GM23248 (cell line): ENCODE results near the gene CDK15. TPM values are rescaled to one million over a fixed set of nuclear protein-coding genes. Genes with fewer than 3 reads are reported as not detected.
A peak's percentile ranks its signal among the peaks of the same experiment; 100 is the strongest.

ENCODE experiments used
- DNase-seq: peaks from one replicate; pipeline ENCODE4 v3.0.0-alpha.2; 2015
- H2AFZ ChIP-seq: fragments of 200-600 bp; sonication (generic); 2 replicates; pipeline ENCODE4 v1.6.1; 2016; ENCODE audit warnings: antibody characterized with exemption
- H3F3A ChIP-seq: fragments of 200-600 bp; sonication (generic); 2 replicates; pipeline ENCODE4 v1.6.1; 2016; ENCODE audit warnings: mild to moderate bottlenecking, antibody characterized with exemption, mixed run types; ENCODE audit not compliant: insufficient read depth
- H3K27ac ChIP-seq: fragments of 200-600 bp; sonication (generic); 2 replicates; pipeline ENCODE4 v1.5.1; 2016; ENCODE audit warnings: mild to moderate bottlenecking
- H3K27me3 ChIP-seq: fragments of 200-600 bp; sonication (generic); replicated peaks from 2 replicates; pipeline ENCODE4 v1.6.1; 2016; ENCODE audit warnings: mild to moderate bottlenecking; ENCODE audit not compliant: insufficient read depth
- H3K36me3 ChIP-seq: fragments of 200-600 bp; sonication (generic); 2 replicates; pipeline ENCODE4 v1.6.1; 2016; ENCODE audit warnings: low read depth, mild to moderate bottlenecking
- H3K4me1 ChIP-seq: fragments of 200-600 bp; sonication (generic); 2 replicates; pipeline ENCODE4 v1.6.1; 2016; ENCODE audit warnings: mild to moderate bottlenecking; ENCODE audit not compliant: insufficient read depth
- H3K4me2 ChIP-seq: fragments of 200-600 bp; sonication (generic); one replicate; pipeline ENCODE4 v1.6.1; 2016; ENCODE audit warnings: mild to moderate bottlenecking; ENCODE audit not compliant: unreplicated experiment
- H3K4me3 ChIP-seq: fragments of 200-600 bp; sonication (generic); 2 replicates; pipeline ENCODE4 v1.5.1; 2016; ENCODE audit warnings: mild to moderate bottlenecking
- H3K79me2 ChIP-seq: fragments of 200-600 bp; sonication (generic); 2 replicates; pipeline ENCODE4 v1.6.1; 2016; ENCODE audit warnings: mild to moderate bottlenecking; ENCODE audit not compliant: insufficient read depth
- H3K9ac ChIP-seq: fragments of 200-600 bp; sonication (generic); 2 replicates; pipeline ENCODE4 v1.6.1; 2016; ENCODE audit warnings: mild to moderate bottlenecking
- H3K9me2 ChIP-seq: fragments of 200-600 bp; sonication (generic); 2 replicates; pipeline ENCODE4 v1.6.1; 2016; ENCODE audit warnings: mixed run types, mild to moderate bottlenecking, moderate library complexity; ENCODE audit not compliant: insufficient read depth
- H3K9me3 ChIP-seq: fragments of 200-600 bp; sonication (generic); one replicate; pipeline ENCODE4 v1.6.1; 2017; ENCODE audit warnings: low read depth
- H4K20me1 ChIP-seq: fragments of 200-600 bp; sonication (generic); 2 replicates; pipeline ENCODE4 v1.6.0; 2016; ENCODE audit not compliant: insufficient read depth
- EZH2 ChIP-seq: fragments of 200-600 bp; sonication (generic); IDR thresholded peaks from 2 replicates; pipeline ENCODE4 v1.6.1; 2018; ENCODE audit warnings: antibody characterized with exemption, mild to moderate bottlenecking; ENCODE audit not compliant: insufficient read depth, poor library complexity, severe bottlenecking
- EZH2phosphoT487 ChIP-seq: fragments of 200-600 bp; sonication (generic); IDR thresholded peaks from 2 replicates; pipeline ENCODE4 v1.6.1; 2018; ENCODE audit warnings: antibody characterized with exemption, moderate library complexity, mild to moderate bottlenecking, low read depth; ENCODE audit not compliant: insufficient read depth
- WGBS, 2 experiments: methylation state at CpG; one replicate each; pipeline ENCODE4 v1.1.6; 2015 to 2017; ENCODE audit warnings: low lambda C conversion rate in 2 of 2, low coverage in 1 of 2; ENCODE audit errors: missing lambda C conversion rate in 2 of 2; 5-methylcytosine and 5-hydroxymethylcytosine counted together
- in situ Hi-C: fragments of 300-500 bp; cut with MboI; formaldehyde crosslinking; loops from 2 replicates; pipeline ENCODE4 v1.15.0; 2020
- polyA plus RNA-seq: library from polyadenylated mRNA; unstranded; fragments of >200 nt; fragmentation: Nextera tagmentation; extraction: Ambion mirVana; gene quantifications from 2 replicates; pipeline ENCODE4 v1.2.1, GENCODE V29; 2016
- total RNA-seq: library from RNA; depleted of rRNA; stranded (reverse); fragments of >200 nt; shearing (Covaris generic); gene quantifications from 2 replicates; pipeline ENCODE4 v1.2.3, GENCODE V29; 2014

CDK15 gene
- total and polyA plus RNA-seq, 2 experiments from 2014 or later, result 0.88 to 1.3 TPM

DNA sequence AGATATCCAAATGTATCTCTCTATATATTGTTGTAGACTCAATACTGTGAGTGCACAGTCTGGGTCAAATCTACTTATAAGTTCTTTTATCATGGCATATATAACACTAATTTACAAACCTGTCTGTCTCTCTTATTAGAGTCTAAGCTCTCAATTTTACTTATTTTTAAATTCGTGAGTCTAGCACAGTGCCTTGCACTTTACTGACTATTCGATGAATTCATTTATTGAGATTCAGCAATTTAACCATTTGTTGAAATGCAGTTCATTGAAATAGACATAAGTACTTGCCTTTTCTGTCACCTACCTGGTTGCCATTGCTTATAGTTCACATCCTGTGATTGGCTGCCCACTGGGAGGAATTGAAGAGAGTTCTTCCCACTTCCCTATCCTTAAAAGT, 15.3 kb upstream of the CDK15 start:
- Histone ChIP-seq H3K9me2 (no peaks in the 10 kb centered on the region), H3K27me3 (no peaks in the 10 kb centered on the region), H3K27ac (no peak overlapping the region), H3K79me2 (no peaks in the 10 kb centered on the region), H2AFZ (no peak overlapping the region), H3K4me1 (peaks cover 22% of the 10 kb centered on the region), H3K36me3 (no peaks in the 10 kb centered on the region), H4K20me1 (no peaks in the 10 kb centered on the region), H3K4me3 (no peak overlapping the region), H3K9ac (no peak overlapping the region), H3F3A (peaks cover 9% of the 10 kb centered on the region), H3K9me3 (no peaks in the 10 kb centered on the region), H3K4me2 (no peak overlapping the region)
- in situ Hi-C loops, result loop anchor here (10.0 kb wide), 1 partner anchor 394 kb away; no protein-coding TSS in a partner anchor
- DNase-seq, result no peak
- 48 to 60% methylated on average over 2 of the region's 2 CpGs for WGBS, 2 experiments
- no peak for TF ChIP-seq EZH2
- TF ChIP-seq EZH2phosphoT487, result no peak

DNA sequence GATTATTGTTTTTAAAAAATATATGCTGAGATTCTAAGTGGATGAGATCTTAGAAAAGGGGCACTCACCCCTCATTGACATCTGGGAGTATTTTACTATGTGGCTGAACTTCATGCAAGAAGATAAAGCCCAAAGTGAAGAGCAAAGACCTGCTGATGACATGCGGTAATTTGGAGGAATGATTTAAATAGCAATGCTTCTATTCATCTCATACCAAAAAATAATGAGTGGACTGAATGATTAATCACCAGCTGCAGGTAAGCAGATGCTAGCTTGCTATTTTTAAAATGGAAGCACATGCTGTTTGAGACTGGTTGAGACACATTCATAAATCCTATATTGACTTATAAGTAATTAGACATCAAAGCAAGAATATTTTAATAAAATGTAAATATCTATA, 12.7 kb upstream of the CDK15 start:
- Histone ChIP-seq H2AFZ (no peak overlapping the region), H3K4me2 (no peak overlapping the region), H3K4me1 (peaks cover 32% of the 10 kb centered on the region), H3F3A (peaks cover 29% of the 10 kb centered on the region), H3K36me3 (no peaks in the 10 kb centered on the region), H3K9me3 (no peaks in the 10 kb centered on the region), H3K27ac (no peak overlapping the region), H3K79me2 (no peaks in the 10 kb centered on the region), H3K9me2 (no peaks in the 10 kb centered on the region), H3K27me3 (no peaks in the 10 kb centered on the region), H4K20me1 (no peaks in the 10 kb centered on the region), H3K9ac (no peak overlapping the region), H3K4me3 (no peak overlapping the region)
- TF ChIP-seq EZH2phosphoT487 (no peak), EZH2 (no peak)
- in situ Hi-C loops, result loop anchor here (10.0 kb wide), 1 partner anchor 391 kb away; no protein-coding TSS in a partner anchor
- peak; percentile 42 for DNase-seq
- 8 to 17% methylated on average over 1 of the region's 1 CpG for WGBS, 2 experiments

DNA sequence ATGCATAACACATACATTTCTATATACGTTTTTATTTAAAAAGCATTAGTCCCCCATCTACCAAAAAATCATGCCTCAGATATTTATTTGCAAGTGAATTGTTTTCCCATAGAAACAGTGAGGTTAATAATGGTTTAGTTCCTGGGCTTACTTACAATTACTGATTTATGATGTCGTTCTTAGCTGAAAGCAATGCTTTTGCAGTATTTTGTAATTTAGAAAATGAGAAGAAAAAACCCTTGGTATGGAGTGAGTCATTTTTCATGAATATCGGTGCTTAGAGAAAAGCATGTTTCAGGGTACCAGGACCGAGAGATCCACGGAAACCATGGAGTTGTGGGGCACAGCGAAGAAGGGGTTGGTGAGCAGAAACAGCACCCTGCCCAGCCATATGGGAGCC, 12.0 kb upstream of the CDK15 start:
- no peaks in the 10 kb centered on the region for H3K27me3 ChIP-seq
- no peak overlapping the region for H3K9ac ChIP-seq
- DNase-seq, result peak; percentile 40
- H3K27ac ChIP-seq, result 0 out of 2 replicates have a peak overlapping the region, but pooled peaks have one; percentile 9
- peaks cover 38% of the 10 kb centered on the region for H3K4me1 ChIP-seq
- no peaks in the 10 kb centered on the region for H3K9me3 ChIP-seq
- peaks cover 35% of the 10 kb centered on the region for H3F3A ChIP-seq
- no peak for TF ChIP-seq EZH2
- no peak for TF ChIP-seq EZH2phosphoT487
- H2AFZ ChIP-seq, result no peak overlapping the region
- no peaks in the 10 kb centered on the region for H3K36me3 ChIP-seq
- no peaks in the 10 kb centered on the region for H4K20me1 ChIP-seq
- H3K4me3 ChIP-seq, result no peak overlapping the region
- H3K9me2 ChIP-seq, result no peaks in the 10 kb centered on the region
- no peaks in the 10 kb centered on the region for H3K79me2 ChIP-seq
- peak overlapping the region; percentile 14 for H3K4me2 ChIP-seq
- 60 to 62% methylated on average over 6 of the region's 6 CpGs for WGBS, 2 experiments
- in situ Hi-C loops, result loop anchor here (10.0 kb wide), 1 partner anchor 391 kb away; no protein-coding TSS in a partner anchor

DNA sequence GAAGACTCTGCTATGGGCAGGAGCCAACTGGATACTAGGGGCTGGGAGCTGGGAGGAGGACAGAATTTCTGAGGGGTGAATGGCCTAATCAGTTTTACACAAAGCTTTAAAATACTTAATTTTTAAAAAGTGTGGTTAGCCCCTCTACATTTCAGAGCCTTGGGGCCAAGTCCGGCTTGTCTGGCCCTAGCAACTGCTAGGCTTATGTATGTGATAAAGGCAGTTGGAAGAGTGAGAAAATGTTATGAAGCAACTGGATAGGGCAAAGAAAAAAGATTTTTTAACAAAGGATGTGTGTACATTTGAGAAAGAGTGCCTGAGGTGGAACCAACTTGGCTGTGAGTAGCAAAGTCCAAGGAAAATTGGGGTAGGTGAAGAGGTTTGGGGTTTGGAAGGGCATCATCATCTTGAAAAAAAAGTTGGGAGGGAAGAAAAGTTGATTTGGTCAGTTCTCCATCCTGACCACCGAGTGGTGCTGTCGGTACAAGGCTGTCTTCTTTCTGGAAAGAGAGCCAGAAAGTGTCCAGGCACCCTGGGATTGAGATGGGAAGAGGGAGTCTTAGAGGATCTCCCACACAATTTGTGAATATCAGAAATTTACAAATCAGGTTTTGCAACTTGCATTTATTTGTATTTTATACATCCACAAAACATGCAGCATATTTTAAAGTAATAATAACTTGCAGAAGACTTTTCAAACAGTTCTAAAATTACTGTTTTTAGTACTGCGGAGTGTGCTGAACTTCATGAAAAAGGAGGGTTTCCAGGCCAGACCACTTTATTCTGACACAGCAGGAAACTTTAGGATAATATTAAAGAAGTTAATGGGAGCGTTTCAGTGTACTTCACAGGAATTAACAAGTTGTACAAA, 10.5 kb upstream of the CDK15 start:
- no peak overlapping the region for H3K4me2 ChIP-seq
- peaks cover 41% of the 10 kb centered on the region for H3K4me1 ChIP-seq
- in situ Hi-C loops, result loop anchor here (10.0 kb wide), 1 partner anchor 389 kb away; no protein-coding TSS in a partner anchor
- H3K9ac ChIP-seq, result no peak overlapping the region
- WGBS, 2 experiments, result 38 to 41% methylated on average over 5 of the region's 5 CpGs
- H3K27me3 ChIP-seq, result no peaks in the 10 kb centered on the region
- H3K9me2 ChIP-seq, result no peaks in the 10 kb centered on the region
- H4K20me1 ChIP-seq, result no peaks in the 10 kb centered on the region
- no peaks in the 10 kb centered on the region for H3K9me3 ChIP-seq
- no peak overlapping the region for H3K27ac ChIP-seq
- H2AFZ ChIP-seq, result no peak overlapping the region
- TF ChIP-seq EZH2 (no peak), EZH2phosphoT487 (no peak)
- DNase-seq, result peak; percentile 75
- H3K36me3 ChIP-seq, result no peaks in the 10 kb centered on the region
- H3K79me2 ChIP-seq, result no peaks in the 10 kb centered on the region
- H3F3A ChIP-seq, result peaks cover 44% of the 10 kb centered on the region
- H3K4me3 ChIP-seq, result no peak overlapping the region
